Transverse colon (tissue), 4 donors: Measurements from ENCODE around the gene PPY. TPM values are rescaled to one million over a fixed set of nuclear protein-coding genes. Genes with fewer than 3 reads are reported as not detected.

Experiments
- DNase-seq: peaks from one replicate; pipeline ENCODE4 v3.0.0-alpha.2; 2019
- H3K27ac ChIP-seq, 4 donors: fragments of 200-600 bp; sonication (generic); 2 replicates each; pipeline ENCODE4 v1.5.1; 2016 to 2018; ENCODE audit warnings: inconsistent platforms in 4 of 4
- H3K27me3 ChIP-seq: fragments of 200-600 bp; sonication (generic); 2 replicates; pipeline ENCODE4 v1.5.1; 2017; ENCODE audit warnings: inconsistent platforms
- H3K36me3 ChIP-seq, 4 donors: fragments of 200-600 bp; sonication (generic); 2 replicates each; pipeline ENCODE4 v1.5.1; 2017 to 2019; ENCODE audit warnings: inconsistent platforms in 4 of 4
- H3K4me1 ChIP-seq, 4 donors: fragments of 200-600 bp; sonication (generic); 2 replicates each; pipeline ENCODE4 v1.5.1; 2017 to 2020; ENCODE audit warnings: inconsistent platforms in 4 of 4
- H3K4me3 ChIP-seq, 4 donors: fragments of 200-600 bp; sonication (generic); 1 replicate in 1 of 4; 2 replicates in 3 of 4; pipeline versions ENCODE4 v1.5.1 to v1.6.1; 2017 to 2019; ENCODE audit warnings: inconsistent platforms in 4 of 4
- H3K9me3 ChIP-seq, 2 donors: fragments of 200-600 bp; sonication (generic); 2 replicates each; pipeline ENCODE4 v1.5.1; 2017 to 2019; ENCODE audit warnings: inconsistent platforms in 2 of 2
- CTCF ChIP-seq, 5 experiments: fragments of 200-600 bp in 3 of 5; fragments of 450-650 bp in 2 of 5; sonication (generic) in 3 of 5; IDR thresholded peaks; 1 replicate in 2 of 5; 2 replicates in 3 of 5; pipeline ENCODE4 v1.5.1; 2016 to 2017; ENCODE audit warnings: antibody characterized with exemption in 5 of 5, inconsistent platforms in 3 of 5, mild to moderate bottlenecking in 2 of 5, moderate library complexity in 1 of 5
- EP300 ChIP-seq: sonication (generic); formaldehyde crosslinking; IDR thresholded peaks from one replicate; pipeline ENCODE4 v1.6.1; 2017; ENCODE audit warnings: antibody characterized with exemption, low read depth
- POLR2A ChIP-seq: fragments of 450-650 bp; IDR thresholded peaks from one replicate; pipeline ENCODE4 v1.6.1; 2016; ENCODE audit warnings: antibody characterized with exemption, mild to moderate bottlenecking, moderate library complexity
- POLR2AphosphoS5 ChIP-seq, 3 donors: sonication (generic); formaldehyde crosslinking; IDR thresholded peaks; one replicate each; pipeline ENCODE4 v1.6.1; 2016; ENCODE audit warnings: antibody characterized with exemption in 3 of 3
- WGBS, 2 donors: methylation state at CpG; one replicate each; pipeline ENCODE4 v1.1.5; 2018; ENCODE audit warnings: low coverage in 1 of 2; 5-methylcytosine and 5-hydroxymethylcytosine counted together
- in situ Hi-C, 4 donors: fragments of 200-750 bp; cut with MboI; loops; one replicate each; pipeline versions ENCODE4 v1.15.0 to v1.15.1; 2017; ENCODE audit warnings: low sequenced_read_pairs in 3 of 4, low pct_ligation_motif_present in 1 of 4, low pct_unique_long_range_greater_than_20kb in 1 of 4
- intact Hi-C: fragments of 100-400 bp; cut with DNase I; formaldehyde crosslinking; loops from one replicate; pipeline ENCODE4 v1.15.1; 2023; ENCODE audit warnings: low total_unique reads
- total RNA-seq, 4 donors: library from RNA; depleted of rRNA; stranded (reverse); fragments of >200 nt; gene quantifications; one replicate each; pipeline ENCODE4 v1.1.0, GENCODE V29; 2016

PPY gene
- total RNA-seq, 4 donors from 2014 or later: not detected

GRCh38 chr17:43920500-43921095, 21.7 kb downstream of the PPY start:
- no peaks in the 10 kb centered on the region for H3K36me3 ChIP-seq

GRCh38 chr17:43918026-43918389, 24.3 kb downstream of the PPY start:
- Histone ChIP-seq H3K4me1 (peaks cover 0 to 12% (median 5%) of the 10 kb centered on the region in 4 donors), H3K27ac (no peak overlapping the region), H3K27me3 (peaks cover 17% of the 10 kb centered on the region), H3K36me3 (no peaks in the 10 kb centered on the region), H3K9me3 (no peaks in the 10 kb centered on the region), H3K4me3 (peak overlapping the region in 1 of 4 donors; percentile 42)
- intact Hi-C loops: no loop called here
- DNase-seq: no peak
- WGBS, 2 donors: 61% methylated on average over 13 of the region's 13 CpGs; no CpG with 5 or more reads in 1 of the 2 donors
- in situ Hi-C loops: no loop called here
- TF ChIP-seq EP300 (no peak), CTCF (IDR thresholded peaks at IDR 0.05) (no peak), POLR2AphosphoS5 (IDR thresholded peaks at IDR 0.05) (no peak), POLR2A (no peak)

More at GRCh38 chr17:43920500-43921095, 21.7 kb downstream of the PPY start:
- no peaks in the 10 kb centered on the region for H3K9me3 ChIP-seq
- peaks cover 0 to 12% (median 5%) of the 10 kb centered on the region in 4 donors for H3K4me1 ChIP-seq
- intact Hi-C loops: no loop called here
- TF ChIP-seq EP300 (no peak), POLR2AphosphoS5 (IDR thresholded peaks at IDR 0.05) (no peak)
- 72 to 85% methylated on average over 2 to 10 of the region's 10 CpGs for WGBS, 2 donors
- H3K27me3 ChIP-seq: peaks cover 28% of the 10 kb centered on the region
- H3K4me3 ChIP-seq: no peak overlapping the region
- in situ Hi-C loops: no loop called here
- H3K27ac ChIP-seq: no peak overlapping the region
- DNase-seq: no peak

- peak overlapping the region in 3 of 4 donors; percentile 24 to 42 (median 26) for H3K4me3 ChIP-seq
- H3K27ac ChIP-seq: no peak overlapping the region
- H3K4me1 ChIP-seq: peaks cover 0 to 12% (median 5%) of the 10 kb centered on the region in 4 donors
- H3K36me3 ChIP-seq: no peaks in the 10 kb centered on the region
- peak; percentile 50 for DNase-seq
- in situ Hi-C loops (no loop called here), intact Hi-C loops (no loop called here)
- peaks cover 17% of the 10 kb centered on the region for H3K27me3 ChIP-seq
- 27% methylated on average over 36 of the region's 43 CpGs; no CpG with 5 or more reads in 1 of the 2 donors for WGBS, 2 donors
- TF ChIP-seq POLR2AphosphoS5 (IDR thresholded peaks at IDR 0.05): no peak
- peak in 4 of 5 experiments; percentile 53 to 57 (median 54) for TF ChIP-seq CTCF (IDR thresholded peaks at IDR 0.05)
- TF ChIP-seq EP300: no peak
- H3K9me3 ChIP-seq: no peaks in the 10 kb centered on the region
These were observed 24.8 kb downstream of the PPY start for GRCh38 chr17:43917348-43918025.

GRCh38 chr17:43917016-43917347, 25.3 kb downstream of the PPY start:
- H3K9me3 ChIP-seq: no peaks in the 10 kb centered on the region
- peaks cover 0 to 12% (median 5%) of the 10 kb centered on the region in 4 donors for H3K4me1 ChIP-seq
- TF ChIP-seq POLR2A: no peak
- TF ChIP-seq POLR2AphosphoS5 (IDR thresholded peaks at IDR 0.05): no peak
- TF ChIP-seq EP300: no peak
- TF ChIP-seq CTCF (IDR thresholded peaks at IDR 0.05): no peak
- peak overlapping the region in 2 of 4 donors; percentile 24 to 42 for H3K4me3 ChIP-seq
- intact Hi-C loops (no loop called here), in situ Hi-C loops (no loop called here)
- no peak overlapping the region for H3K27ac ChIP-seq
- WGBS, 2 donors: 63 to 83% methylated on average over 1 to 8 of the region's 8 CpGs
- DNase-seq: no peak
- no peaks in the 10 kb centered on the region for H3K36me3 ChIP-seq
- peaks cover 17% of the 10 kb centered on the region for H3K27me3 ChIP-seq
